Epithelial cell of esophagus (primary cell): Measurements from ENCODE around the gene NR5A1.

ENCODE experiments used
- DNase-seq: peaks from one replicate; pipeline ENCODE4 v3.0.0; 2010; ENCODE audit warnings: low read depth
- H3K4me3 ChIP-seq: 2 replicates; pipeline ENCODE4 v1.5.1; 2011; ENCODE audit warnings: mild to moderate bottlenecking, low read length, control low read depth
- CTCF ChIP-seq: IDR thresholded peaks from 2 replicates; pipeline ENCODE4 v1.5.1; 2011; ENCODE audit warnings: low read depth, mild to moderate bottlenecking, low read length, control low read depth, inconsistent platforms; ENCODE audit not compliant: insufficient read depth; ENCODE audit errors: missing control alignments

The NR5A1 gene

GRCh38 chr9:124530246-124530645, 23.0 kb upstream of the NR5A1 start:
- no peak overlapping the region for H3K4me3 ChIP-seq
- DNase-seq, result no peak
- no peak for TF ChIP-seq CTCF

GRCh38 chr9:124527781-124528180, 20.6 kb upstream of the NR5A1 start:
- DNase-seq, result no peak
- TF ChIP-seq CTCF, result no peak

GRCh38 chr9:124526174-124526573, 19.0 kb upstream of the NR5A1 start:
- no peak overlapping the region for H3K4me3 ChIP-seq
- TF ChIP-seq CTCF, result no peak
- DNase-seq, result no peak

More at GRCh38 chr9:124527781-124528180, 20.6 kb upstream of the NR5A1 start:
- H3K4me3 ChIP-seq, result no peak overlapping the region

- DNase-seq, result no peak
- H3K4me3 ChIP-seq, result no peak overlapping the region
Observed at GRCh38 chr9:124522121-124523098, 15.2 kb upstream of the NR5A1 start.

GRCh38 chr9:124521142-124521541, 13.9 kb upstream of the NR5A1 start:
- H3K4me3 ChIP-seq, result no peak overlapping the region
- no peak for TF ChIP-seq CTCF
- DNase-seq, result no peak

More at GRCh38 chr9:124522121-124523098, 15.2 kb upstream of the NR5A1 start:
- TF ChIP-seq CTCF, result no peak

GRCh38 chr9:124520206-124520596, 13.0 kb upstream of the NR5A1 start:
- H3K4me3 ChIP-seq, result no peak overlapping the region
- no peak for TF ChIP-seq CTCF
- DNase-seq, result no peak
